Tibial nerve (tissue), 4 donors: ENCODE data around the gene PLOD3. TPM values are rescaled to one million over a fixed set of nuclear protein-coding genes. Genes with fewer than 3 reads are reported as not detected.

Source experiments
- DNase-seq, 2 donors: peaks; one replicate each; pipeline ENCODE4 v3.0.0-alpha.2; 2019; ENCODE audit warnings: low spot score in 2 of 2
- H3K27ac ChIP-seq, 4 donors: fragments of 200-600 bp; sonication (generic) in 3 of 4; one replicate each; pipeline ENCODE4 v1.5.1; 2017 to 2019; ENCODE audit warnings: mild to moderate bottlenecking in 1 of 4
- H3K27me3 ChIP-seq, 2 donors: fragments of 200-600 bp; sonication (generic) in 1 of 2; one replicate each; pipeline versions ENCODE4 v1.5.1 to v1.6.0; 2017 to 2019
- H3K36me3 ChIP-seq, 3 donors: fragments of 200-600 bp; sonication (generic); one replicate each; pipeline ENCODE4 v1.5.1; 2018 to 2019
- H3K4me1 ChIP-seq, 4 donors: fragments of 200-600 bp; sonication (generic) in 3 of 4; one replicate each; pipeline ENCODE4 v1.5.1; 2017 to 2019
- H3K4me3 ChIP-seq, 4 donors: fragments of 200-600 bp; sonication (generic) in 3 of 4; one replicate each; pipeline ENCODE4 v1.5.1; 2017 to 2019; ENCODE audit warnings: mild to moderate bottlenecking in 1 of 4, moderate library complexity in 1 of 4
- H3K9me3 ChIP-seq, 4 donors: fragments of 200-600 bp; sonication (generic) in 3 of 4; one replicate each; pipeline ENCODE4 v1.5.1; 2017 to 2019
- EP300 ChIP-seq, 2 donors: sonication (generic); formaldehyde crosslinking; IDR thresholded peaks; one replicate each; pipeline ENCODE4 v1.6.1; 2017; ENCODE audit warnings: antibody characterized with exemption in 2 of 2, mild to moderate bottlenecking in 1 of 2
- POLR2A ChIP-seq, 2 donors: fragments of 450-650 bp; IDR thresholded peaks; one replicate each; pipeline ENCODE4 v1.6.1; 2017; ENCODE audit warnings: antibody characterized with exemption in 2 of 2, mild to moderate bottlenecking in 2 of 2, moderate library complexity in 2 of 2
- WGBS, 2 donors: methylation state at CpG; one replicate each; pipeline ENCODE4 v1.1.5; 2018; 5-methylcytosine and 5-hydroxymethylcytosine counted together
- total RNA-seq, 4 donors: library from RNA; depleted of rRNA; stranded (reverse); fragments of >200 nt; gene quantifications; one replicate each; pipeline ENCODE4 v1.1.0, GENCODE V29; 2016
- TF ChIP-seq, protein P1 (sequence below), 5 experiments: fragments of 200-600 bp in 3 of 5; fragments of 450-650 bp in 2 of 5; sonication (generic) in 3 of 5; IDR thresholded peaks; one replicate each; pipeline ENCODE4 v1.5.1; 2016 to 2019; ENCODE audit warnings: antibody characterized with exemption in 5 of 5, mild to moderate bottlenecking in 3 of 5, moderate library complexity in 2 of 5

PLOD3 gene
- total RNA-seq, 4 donors from 2014 or later, result 42.8 to 82.2 (median 57.8) TPM

DNA sequence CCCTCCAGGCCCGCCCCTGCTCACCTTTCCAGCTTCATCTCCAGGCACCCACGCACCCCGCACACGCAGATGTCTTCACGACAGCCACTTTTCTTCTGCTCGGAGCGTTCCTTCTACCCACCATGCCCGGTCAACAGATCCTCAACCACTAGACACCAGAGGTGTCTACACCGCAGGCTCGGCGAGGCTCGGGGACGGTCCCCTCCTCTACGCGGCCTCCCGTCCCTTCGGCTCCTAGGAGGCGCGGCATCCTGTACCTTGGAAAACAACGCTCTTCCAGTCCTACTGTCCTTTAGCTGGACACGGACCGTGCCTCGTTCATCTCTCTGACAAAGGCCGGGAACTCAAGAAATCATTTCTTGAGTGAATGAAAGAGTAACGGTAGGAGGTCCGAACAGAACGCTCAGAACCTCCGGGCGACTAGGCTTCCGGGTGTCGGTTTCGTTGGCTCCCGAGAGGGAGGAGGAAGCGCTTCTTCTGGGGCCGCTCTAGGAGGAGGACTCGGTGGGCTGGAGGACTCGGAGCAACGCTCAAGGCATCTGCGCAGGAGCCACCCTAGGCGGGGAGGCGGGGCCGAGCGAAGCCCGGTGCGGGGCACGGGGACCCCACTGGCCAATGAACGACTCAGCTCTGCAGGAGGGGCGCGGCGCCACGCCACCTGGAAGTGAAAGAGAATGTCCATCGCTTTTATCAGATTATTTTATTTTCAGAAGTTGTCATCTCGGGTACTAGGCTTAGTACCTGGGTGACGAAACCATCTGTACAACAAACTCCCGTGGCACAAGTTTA lies 34.7 kb upstream of the PLOD3 start:
- no peaks in the 10 kb centered on the region for H3K9me3 ChIP-seq
- no peaks in the 10 kb centered on the region for H3K27me3 ChIP-seq
- TF ChIP-seq EP300 (IDR thresholded peaks at IDR 0.05), result peak in 1 of 2 donors; percentile 79
- TF ChIP-seq, protein P1, sequence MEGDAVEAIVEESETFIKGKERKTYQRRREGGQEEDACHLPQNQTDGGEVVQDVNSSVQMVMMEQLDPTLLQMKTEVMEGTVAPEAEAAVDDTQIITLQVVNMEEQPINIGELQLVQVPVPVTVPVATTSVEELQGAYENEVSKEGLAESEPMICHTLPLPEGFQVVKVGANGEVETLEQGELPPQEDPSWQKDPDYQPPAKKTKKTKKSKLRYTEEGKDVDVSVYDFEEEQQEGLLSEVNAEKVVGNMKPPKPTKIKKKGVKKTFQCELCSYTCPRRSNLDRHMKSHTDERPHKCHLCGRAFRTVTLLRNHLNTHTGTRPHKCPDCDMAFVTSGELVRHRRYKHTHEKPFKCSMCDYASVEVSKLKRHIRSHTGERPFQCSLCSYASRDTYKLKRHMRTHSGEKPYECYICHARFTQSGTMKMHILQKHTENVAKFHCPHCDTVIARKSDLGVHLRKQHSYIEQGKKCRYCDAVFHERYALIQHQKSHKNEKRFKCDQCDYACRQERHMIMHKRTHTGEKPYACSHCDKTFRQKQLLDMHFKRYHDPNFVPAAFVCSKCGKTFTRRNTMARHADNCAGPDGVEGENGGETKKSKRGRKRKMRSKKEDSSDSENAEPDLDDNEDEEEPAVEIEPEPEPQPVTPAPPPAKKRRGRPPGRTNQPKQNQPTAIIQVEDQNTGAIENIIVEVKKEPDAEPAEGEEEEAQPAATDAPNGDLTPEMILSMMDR (IDR thresholded peaks at IDR 0.05), result no peak
- peak in 1 of 2 donors; percentile 43 for TF ChIP-seq POLR2A (IDR thresholded peaks at IDR 0.05)
- peak overlapping the region; percentile 53 to 97 (median 84) for H3K4me3 ChIP-seq
- peak; percentile 88 to 93 for DNase-seq
- peak overlapping the region in 3 of 4 donors; percentile 80 to 84 (median 80) for H3K27ac ChIP-seq
- peaks cover 0 to 34% (median 14%) of the 10 kb centered on the region in 4 donors for H3K4me1 ChIP-seq
- H3K36me3 ChIP-seq, result peaks cover 0 to 33% (median 0%) of the 10 kb centered on the region in 3 donors
- 1% methylated on average over 41 to 55 of the region's 55 CpGs for WGBS, 2 donors

DNA sequence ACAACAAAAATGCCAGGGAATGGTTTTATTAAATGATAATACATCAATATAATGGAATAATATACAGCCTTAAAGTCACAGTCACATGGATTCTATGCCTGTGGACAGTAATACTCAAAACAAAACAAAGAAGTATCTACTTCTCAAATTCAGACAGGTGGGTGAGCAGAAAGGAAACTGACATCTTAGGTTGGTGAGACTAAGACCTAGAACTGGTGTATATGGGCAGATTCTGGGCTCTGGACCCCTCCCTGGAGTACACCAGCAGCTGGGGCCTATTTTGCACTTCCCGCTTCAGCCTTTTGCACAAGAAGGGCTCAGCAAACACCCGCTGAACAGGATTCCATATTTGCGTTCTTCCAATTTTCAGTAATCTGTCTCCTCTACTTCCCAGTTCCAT lies 32.9 kb upstream of the PLOD3 start:
- no peaks in the 10 kb centered on the region for H3K9me3 ChIP-seq
- no peaks in the 10 kb centered on the region for H3K27me3 ChIP-seq
- 93 to 94% methylated on average over 3 of the region's 3 CpGs for WGBS, 2 donors
- DNase-seq, result no peak
- peaks cover 0 to 48% (median 19%) of the 10 kb centered on the region in 4 donors for H3K4me1 ChIP-seq
- H3K36me3 ChIP-seq, result peaks cover 0 to 34% (median 0%) of the 10 kb centered on the region in 3 donors
- no peak overlapping the region for H3K4me3 ChIP-seq
- no peak for TF ChIP-seq EP300 (IDR thresholded peaks at IDR 0.05)
- no peak for TF ChIP-seq POLR2A (IDR thresholded peaks at IDR 0.05)
- TF ChIP-seq, protein P1 (IDR thresholded peaks at IDR 0.05), result no peak
- H3K27ac ChIP-seq, result no peak overlapping the region

DNA sequence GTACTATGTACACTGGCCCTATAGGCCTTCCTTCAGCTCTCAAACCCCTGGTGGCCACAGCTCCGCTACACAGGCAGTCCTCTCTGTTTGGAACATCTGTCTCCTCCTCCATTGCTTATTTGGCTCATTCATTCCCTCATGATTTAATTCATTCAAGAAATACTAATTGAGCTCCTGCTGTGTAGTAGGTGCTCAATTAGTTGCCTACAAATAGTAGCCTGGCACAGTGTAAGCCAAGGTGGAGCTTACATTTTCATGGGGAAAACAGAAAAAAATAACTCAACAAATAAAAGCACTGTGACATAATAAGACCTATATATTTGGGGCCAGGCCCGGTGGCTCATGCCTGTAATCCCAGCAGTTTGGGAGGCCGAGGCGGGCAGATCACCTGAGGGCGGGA lies 30.9 kb upstream of the PLOD3 start:
- TF ChIP-seq, protein P1 (IDR thresholded peaks at IDR 0.05), result no peak
- no peak for TF ChIP-seq EP300 (IDR thresholded peaks at IDR 0.05)
- TF ChIP-seq POLR2A (IDR thresholded peaks at IDR 0.05), result no peak
- DNase-seq, result no peak
- Histone ChIP-seq H3K27ac (no peak overlapping the region), H3K4me3 (no peak overlapping the region), H3K9me3 (no peaks in the 10 kb centered on the region), H3K4me1 (peaks cover 0 to 60% (median 29%) of the 10 kb centered on the region in 4 donors), H3K27me3 (no peaks in the 10 kb centered on the region), H3K36me3 (peaks cover 0 to 34% (median 0%) of the 10 kb centered on the region in 3 donors)
- WGBS, 2 donors, result 92 to 94% methylated on average over 5 of the region's 5 CpGs

DNA sequence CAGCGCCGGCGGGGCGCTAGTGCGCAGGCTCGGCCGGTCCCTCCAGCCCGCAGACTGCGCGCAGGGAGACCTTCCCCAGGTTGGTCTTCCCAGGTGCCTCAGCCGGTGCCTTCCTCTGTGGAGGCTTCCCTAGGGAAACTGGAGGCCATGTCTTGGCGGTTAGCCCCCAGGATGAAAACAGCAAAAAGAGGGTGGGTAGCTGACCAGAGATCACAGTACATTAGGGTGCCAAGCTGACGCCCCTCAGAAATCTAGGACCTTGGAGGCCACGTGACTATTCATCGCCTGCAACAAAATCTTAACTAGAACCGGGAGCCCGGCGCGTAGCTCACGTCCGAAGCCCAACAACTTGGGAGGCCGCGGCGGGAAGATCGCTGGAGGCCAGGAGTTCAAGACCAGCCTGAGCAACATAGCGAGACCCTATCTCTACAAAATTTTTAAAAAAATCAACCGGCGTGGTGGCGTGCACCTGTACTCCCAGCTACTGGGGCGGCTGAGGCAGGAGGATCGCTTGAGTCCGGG lies 27.8 kb upstream of the PLOD3 start:
- Histone ChIP-seq H3K9me3 (no peaks in the 10 kb centered on the region), H3K4me1 (peaks cover 0 to 66% (median 21%) of the 10 kb centered on the region in 4 donors), H3K4me3 (peak overlapping the region; percentile 74 to 96 (median 85)), H3K27ac (peak overlapping the region; percentile 96 to 100 (median 98)), H3K36me3 (peaks cover 0 to 39% (median 0%) of the 10 kb centered on the region in 3 donors), H3K27me3 (no peaks in the 10 kb centered on the region)
- TF ChIP-seq POLR2A (IDR thresholded peaks at IDR 0.05), result peak in 1 of 2 donors; percentile 6
- TF ChIP-seq, protein P1 (IDR thresholded peaks at IDR 0.05), result no peak
- WGBS, 2 donors, result 35 to 36% methylated on average over 18 to 32 of the region's 32 CpGs
- DNase-seq, result no peak
